ENCODE results near the gene GRIN1.

- TF ChIP-seq CREB1 (IDR thresholded peaks at IDR 0.05; ENCODE audit: low read depth), result no peak
- no peak for TF ChIP-seq YY1 (IDR thresholded peaks at IDR 0.05; ENCODE audit: low read depth, low read length)
Observed at GRCh38 chr9:137187386-137187785, 48.4 kb downstream of the GRIN1 start.
